Breast epithelium (tissue), 4 donors: ENCODE results near the gene SPP1. TPM values are rescaled to one million over a fixed set of nuclear protein-coding genes. Genes with fewer than 3 reads are reported as not detected.

Experiments used
- DNase-seq, 2 donors: peaks; one replicate each; pipeline ENCODE4 v3.0.0-alpha.2; 2019; ENCODE audit warnings: low spot score in 2 of 2
- H3K27ac ChIP-seq, 2 donors: fragments of 200-600 bp; sonication (generic) in 1 of 2; one replicate each; pipeline ENCODE4 v1.5.1; 2016 to 2019; ENCODE audit warnings: mild to moderate bottlenecking in 1 of 2
- H3K27me3 ChIP-seq, 2 donors: fragments of 200-600 bp; sonication (generic) in 1 of 2; one replicate each; pipeline versions ENCODE4 v1.5.1 to v1.6.0; 2017 to 2019; ENCODE audit warnings: control low read depth in 1 of 2, mild to moderate bottlenecking in 1 of 2
- H3K36me3 ChIP-seq: fragments of 200-600 bp; one replicate; pipeline ENCODE4 v1.5.1; 2019
- H3K4me1 ChIP-seq, 2 donors: fragments of 200-600 bp; sonication (generic); one replicate each; pipeline ENCODE4 v1.5.1; 2016 to 2019; ENCODE audit warnings: control low read depth in 1 of 2
- H3K4me3 ChIP-seq, 3 donors: fragments of 200-600 bp; sonication (generic); 1 replicate in 2 of 3; 2 replicates in 1 of 3; pipeline ENCODE4 v1.5.1; 2016 to 2019; ENCODE audit warnings: mild to moderate bottlenecking in 3 of 3, moderate library complexity in 2 of 3
- H3K9me3 ChIP-seq, 2 donors: fragments of 200-600 bp; sonication (generic) in 1 of 2; one replicate each; pipeline ENCODE4 v1.5.1; 2016 to 2019; ENCODE audit warnings: control low read depth in 1 of 2
- CTCF ChIP-seq, 3 donors: fragments of 450-650 bp; IDR thresholded peaks; one replicate each; pipeline ENCODE4 v1.5.1; 2016 to 2017; ENCODE audit warnings: antibody characterized with exemption in 3 of 3, mild to moderate bottlenecking in 3 of 3, moderate library complexity in 3 of 3
- POLR2A ChIP-seq: fragments of 450-650 bp; IDR thresholded peaks from one replicate; pipeline ENCODE4 v1.6.1; 2016; ENCODE audit warnings: antibody characterized with exemption, mild to moderate bottlenecking, moderate library complexity
- POLR2AphosphoS5 ChIP-seq, 3 donors: sonication (generic); formaldehyde crosslinking; IDR thresholded peaks; one replicate each; pipeline ENCODE4 v1.6.1; 2017; ENCODE audit warnings: antibody characterized with exemption in 3 of 3
- intact Hi-C: fragments of 100-400 bp; cut with DNase I; formaldehyde crosslinking; loops from one replicate; pipeline ENCODE4 v1.15.1; 2023; ENCODE audit warnings: low total_unique reads
- total RNA-seq, 3 donors: library from RNA; depleted of rRNA; stranded (reverse); fragments of >200 nt; gene quantifications; one replicate each; pipeline ENCODE4 v1.1.0, GENCODE V29; 2016

SPP1 gene
- total RNA-seq, 3 donors from 2014 or later = 25.0 to 508 (median 32.8) TPM

- H3K4me1 ChIP-seq = no peaks in the 10 kb centered on the region
- no peak overlapping the region for H3K4me3 ChIP-seq
- no peaks in the 10 kb centered on the region for H3K36me3 ChIP-seq
- TF ChIP-seq POLR2AphosphoS5 (IDR thresholded peaks at IDR 0.05) (no peak), POLR2A (no peak), CTCF (IDR thresholded peaks at IDR 0.05) (no peak)
- intact Hi-C loops = no loop called here
- no peak overlapping the region for H3K27ac ChIP-seq
- no peaks in the 10 kb centered on the region for H3K9me3 ChIP-seq
- no peaks in the 10 kb centered on the region for H3K27me3 ChIP-seq
- DNase-seq = no peak
Measured at GRCh38 chr4:87979810-87980209, 4.3 kb downstream of the SPP1 start.

- Histone ChIP-seq H3K27me3 (no peaks in the 10 kb centered on the region), H3K9me3 (no peaks in the 10 kb centered on the region), H3K36me3 (no peaks in the 10 kb centered on the region), H3K4me3 (no peak overlapping the region), H3K4me1 (no peaks in the 10 kb centered on the region), H3K27ac (no peak overlapping the region)
- intact Hi-C loops = no loop called here
- no peak for TF ChIP-seq POLR2AphosphoS5 (IDR thresholded peaks at IDR 0.05)
- TF ChIP-seq CTCF (IDR thresholded peaks at IDR 0.05) = no peak
- no peak for TF ChIP-seq POLR2A
- no peak for DNase-seq
Measured at GRCh38 chr4:87981486-87981885, 6.0 kb downstream of the SPP1 start.

GRCh38 chr4:87982036-87982435, 6.5 kb downstream of the SPP1 start:
- H3K27ac ChIP-seq = no peak overlapping the region
- intact Hi-C loops = no loop called here
- no peaks in the 10 kb centered on the region for H3K36me3 ChIP-seq
- no peaks in the 10 kb centered on the region for H3K9me3 ChIP-seq
- DNase-seq = no peak
- no peak overlapping the region for H3K4me3 ChIP-seq
- no peaks in the 10 kb centered on the region for H3K4me1 ChIP-seq
- no peaks in the 10 kb centered on the region for H3K27me3 ChIP-seq
- TF ChIP-seq POLR2A = no peak
- TF ChIP-seq CTCF (IDR thresholded peaks at IDR 0.05) = no peak
- no peak for TF ChIP-seq POLR2AphosphoS5 (IDR thresholded peaks at IDR 0.05)

- H3K4me3 ChIP-seq = no peak overlapping the region
- H3K36me3 ChIP-seq = no peaks in the 10 kb centered on the region
- no peak for DNase-seq
- no peak overlapping the region for H3K27ac ChIP-seq
- intact Hi-C loops = no loop called here
- no peaks in the 10 kb centered on the region for H3K27me3 ChIP-seq
- no peaks in the 10 kb centered on the region for H3K4me1 ChIP-seq
- no peaks in the 10 kb centered on the region for H3K9me3 ChIP-seq
- TF ChIP-seq CTCF (IDR thresholded peaks at IDR 0.05) (no peak), POLR2AphosphoS5 (IDR thresholded peaks at IDR 0.05) (no peak), POLR2A (no peak)
Measured at GRCh38 chr4:87982446-87983010, 7.0 kb downstream of the SPP1 start.

GRCh38 chr4:87983996-87984395, 8.5 kb downstream of the SPP1 start:
- Histone ChIP-seq H3K27me3 (no peaks in the 10 kb centered on the region), H3K27ac (no peak overlapping the region), H3K9me3 (no peaks in the 10 kb centered on the region), H3K4me1 (no peaks in the 10 kb centered on the region), H3K36me3 (no peaks in the 10 kb centered on the region), H3K4me3 (no peak overlapping the region)
- no peak for TF ChIP-seq POLR2AphosphoS5 (IDR thresholded peaks at IDR 0.05)
- no peak for TF ChIP-seq CTCF (IDR thresholded peaks at IDR 0.05)
- TF ChIP-seq POLR2A = no peak
- no peak for DNase-seq
- intact Hi-C loops = no loop called here
